Measurements from ENCODE around the gene GALNS. TPM values are rescaled to one million over a fixed set of nuclear protein-coding genes. Genes with fewer than 3 reads are reported as not detected.
A peak's percentile ranks its signal among the peaks of the same experiment; 100 is the strongest.
"Not testable (repeated sequence)": the region's sequence is repeated elsewhere in the genome, so short reads cannot be mapped to it uniquely, and the experiment has no call there.

GALNS gene
- total RNA-seq, 1 experiment from 2014 or later, result 34.3 TPM

GRCh38 chr16:88784074-88784855 lies 72.5 kb downstream of the GALNS start:
- peak; percentile 59 for DNase-seq (ENCODE audit: low spot score)

DNA sequence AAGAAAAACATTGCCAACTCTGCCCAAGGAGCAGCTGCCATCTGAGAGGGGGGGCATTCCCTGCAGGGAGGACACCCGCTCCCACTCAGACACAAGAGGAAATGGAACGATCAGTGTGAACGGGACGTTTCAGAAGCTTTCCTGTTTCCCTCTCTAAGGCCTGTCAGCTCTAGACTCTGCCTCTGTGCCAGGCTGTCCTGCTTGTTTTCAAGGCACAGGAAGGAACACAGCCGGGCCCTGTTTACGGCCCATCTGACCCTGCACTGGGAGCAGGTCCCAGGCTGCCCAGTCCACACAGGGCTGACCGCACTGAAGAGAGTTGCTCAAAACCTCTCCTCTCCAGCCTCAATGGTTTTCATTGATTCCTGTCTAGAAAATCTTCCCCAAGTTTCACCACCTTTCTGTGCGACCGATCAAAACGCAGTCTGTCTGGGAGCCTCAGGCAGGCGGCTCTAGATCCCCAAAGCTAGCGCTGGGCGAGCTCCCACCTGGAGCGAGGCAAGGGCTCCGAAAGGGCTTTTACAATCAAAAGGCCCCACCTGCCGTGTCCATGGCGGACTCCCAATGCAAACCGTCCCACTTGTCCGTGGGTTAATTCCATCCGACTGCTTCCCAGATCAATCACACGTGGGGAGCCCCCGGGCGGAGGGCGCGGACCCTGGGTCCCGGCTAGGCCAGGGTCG lies 73.2 kb downstream of the GALNS start:
- DNase-seq (ENCODE audit: low spot score), result no peak

- DNase-seq (ENCODE audit: low spot score), result peak; percentile 89
Measured at GRCh38 chr16:88782454-88783390, 74.0 kb downstream of the GALNS start.

GRCh38 chr16:88781140-88782077 lies 75.3 kb downstream of the GALNS start:
- no peak for DNase-seq (ENCODE audit: low spot score)

DNA sequence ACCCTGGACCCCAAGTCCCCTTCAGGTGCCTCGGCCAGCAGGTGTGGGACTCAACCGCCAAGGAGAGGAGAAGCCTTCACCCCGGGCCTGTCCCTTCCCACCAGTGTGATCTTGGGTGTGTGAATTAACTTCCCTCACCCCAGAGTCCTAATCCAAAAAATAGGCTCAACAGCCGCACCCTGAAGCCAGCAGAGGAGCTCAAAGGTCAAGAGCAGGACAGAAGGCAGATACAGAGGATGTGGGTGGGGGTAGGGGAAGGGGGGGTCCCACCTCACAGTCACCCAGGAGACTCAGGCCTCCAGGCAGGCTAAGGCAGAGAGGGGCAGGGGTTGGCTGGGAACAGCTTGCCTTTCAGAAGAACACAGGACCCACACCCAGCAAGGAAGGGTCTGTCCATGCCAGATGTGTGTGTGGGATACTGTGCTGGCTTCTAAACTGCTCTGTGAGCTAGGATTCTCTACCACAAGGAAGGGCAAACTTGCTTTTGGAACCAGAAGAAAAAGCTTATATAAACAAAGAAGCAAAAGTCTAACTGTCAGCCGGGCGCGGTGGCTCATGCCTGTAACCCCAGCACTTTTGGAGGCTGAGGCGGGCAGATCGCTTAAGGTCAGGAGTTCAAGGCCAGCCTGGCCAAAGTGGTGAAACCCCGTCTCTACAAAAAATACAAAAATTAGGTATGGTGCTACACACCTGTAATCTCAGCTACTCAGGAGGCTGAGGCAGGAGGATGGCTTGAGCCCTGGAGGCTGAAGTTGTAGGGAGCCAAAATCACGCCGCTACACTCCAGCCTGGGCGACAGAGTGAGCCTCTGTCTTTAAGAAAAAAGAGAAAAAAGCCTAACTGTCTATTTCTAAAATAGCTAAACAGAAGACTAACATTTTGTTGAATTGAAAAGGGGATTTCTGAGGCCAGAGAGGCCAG lies 76.3 kb downstream of the GALNS start:
- no peak for DNase-seq (ENCODE audit: low spot score)

DNA sequence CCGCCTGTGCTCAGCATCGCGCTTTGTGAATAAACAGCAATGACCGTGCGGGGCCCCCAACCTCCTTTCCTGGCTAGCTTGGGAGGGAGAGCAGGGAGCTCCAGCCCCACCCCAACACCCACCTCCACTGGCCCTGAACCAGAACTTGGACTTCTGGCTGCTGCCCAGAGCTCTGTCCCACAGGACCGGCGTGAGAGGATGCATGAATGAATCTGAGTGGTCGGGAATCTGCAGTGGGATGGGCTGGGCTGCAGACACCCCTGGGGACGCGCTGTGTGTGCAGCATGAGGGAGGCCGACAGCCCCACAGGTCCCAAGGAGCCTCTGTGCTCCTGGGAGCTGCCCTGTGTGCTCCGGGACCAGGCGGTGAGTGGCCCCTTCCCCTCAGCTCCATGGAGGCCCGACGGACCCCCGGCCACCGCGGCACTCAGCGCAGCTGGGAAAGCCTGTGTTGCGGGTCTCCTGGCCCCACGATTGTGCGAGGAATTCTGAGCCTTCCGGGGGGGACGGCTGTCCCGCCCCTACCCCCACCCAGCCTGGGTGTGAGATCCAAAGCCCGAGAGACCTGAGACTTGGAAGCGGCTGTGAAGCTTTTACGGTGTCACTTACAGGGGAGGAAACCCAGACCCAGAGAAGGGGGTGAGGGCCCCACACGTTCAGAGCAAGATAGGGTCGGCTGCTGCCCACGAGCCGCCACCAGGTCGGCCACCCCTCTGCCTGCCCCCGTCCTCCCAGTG lies 77.2 kb downstream of the GALNS start:
- DNase-seq (ENCODE audit: low spot score), result no peak

DNA sequence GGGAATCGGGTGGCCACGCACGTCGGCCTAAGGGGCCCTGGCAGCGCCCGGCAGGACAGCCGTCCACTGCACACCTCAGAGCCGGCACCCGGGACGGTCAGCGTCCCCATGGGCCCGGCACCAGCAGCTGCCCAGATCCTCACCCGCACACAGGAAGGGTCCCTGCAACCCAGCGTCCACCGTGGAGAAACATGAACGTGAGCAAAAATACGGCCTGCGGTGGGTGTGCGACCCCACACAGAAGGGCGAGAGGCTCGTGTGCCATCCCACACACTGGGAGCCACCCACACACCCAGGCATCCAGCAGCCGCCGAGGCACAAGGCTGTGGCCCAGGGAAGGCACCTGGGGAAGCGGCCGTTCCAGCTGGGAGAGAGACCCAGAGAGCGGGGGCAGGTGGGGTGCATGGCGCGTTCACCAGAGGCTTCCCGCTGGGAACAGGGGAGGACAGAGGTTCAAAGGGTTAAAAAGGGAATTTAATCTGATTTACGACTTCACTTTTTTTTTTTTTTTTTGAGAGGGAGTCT lies 78.1 kb downstream of the GALNS start:
- no peak for DNase-seq (ENCODE audit: low spot score)

- no peak for DNase-seq (ENCODE audit: low spot score)
Measured at GRCh38 chr16:88778271-88778525, 78.5 kb downstream of the GALNS start.

DNA sequence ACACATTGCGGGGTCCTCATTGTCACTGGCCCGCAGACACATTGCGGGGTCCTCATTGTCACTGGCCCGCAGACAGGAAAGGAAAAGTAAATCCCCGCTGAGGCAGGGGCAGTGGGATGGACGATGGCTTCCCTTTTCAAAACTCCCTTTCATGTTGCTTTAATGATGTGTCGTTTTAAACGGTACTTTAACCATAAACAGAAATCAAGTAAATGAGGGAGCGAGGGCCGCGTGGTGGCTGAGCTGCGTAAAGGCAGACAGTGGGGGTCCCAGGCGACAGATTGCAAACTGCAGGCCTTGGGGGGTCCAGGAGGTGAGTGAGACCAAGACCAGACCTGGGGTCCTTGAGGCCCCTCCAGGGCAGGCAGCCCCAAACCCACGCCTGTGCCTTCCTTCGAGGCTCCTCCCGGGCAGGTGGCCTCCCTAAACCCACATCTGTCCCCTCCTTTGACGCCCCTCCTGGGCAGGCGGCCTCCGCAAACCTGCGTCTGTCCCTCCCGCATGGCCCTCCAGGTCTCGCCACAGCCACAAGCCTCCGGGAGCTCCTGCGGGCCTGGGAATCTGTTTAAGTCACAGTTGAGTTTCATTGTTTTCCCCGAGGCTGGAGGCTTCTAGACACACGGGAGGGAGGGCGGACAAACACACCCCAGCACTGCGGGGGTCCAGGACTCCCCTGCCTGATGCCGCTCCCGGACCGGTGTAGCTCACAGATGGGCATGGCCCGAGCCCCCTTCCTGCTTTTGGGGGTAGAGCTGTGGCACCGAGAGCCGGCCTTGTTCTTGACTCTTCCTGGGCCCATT lies 79.1 kb downstream of the GALNS start:
- no peak for DNase-seq (ENCODE audit: low spot score)

DNA sequence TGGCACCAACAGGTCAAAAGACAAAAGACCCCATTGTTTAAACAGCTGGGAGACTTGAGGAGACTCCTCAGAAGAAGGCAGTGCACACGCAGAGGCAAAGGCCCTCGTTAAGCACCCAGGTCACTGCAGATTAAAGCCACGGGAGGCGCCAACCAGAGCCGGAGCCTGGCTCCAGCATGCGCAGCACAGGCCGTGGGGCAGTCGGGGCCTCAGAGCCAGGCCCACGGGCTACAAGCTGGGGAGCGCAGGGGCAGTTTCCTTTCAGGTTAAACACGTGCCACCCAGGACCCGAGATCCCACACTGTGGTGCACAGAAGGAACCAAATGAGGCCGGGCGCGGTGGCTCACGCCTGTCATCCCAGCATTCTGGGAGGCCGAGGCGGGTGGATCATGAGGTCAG lies 80.9 kb downstream of the GALNS start:
- DNase-seq (ENCODE audit: low spot score), result no peak

DNA sequence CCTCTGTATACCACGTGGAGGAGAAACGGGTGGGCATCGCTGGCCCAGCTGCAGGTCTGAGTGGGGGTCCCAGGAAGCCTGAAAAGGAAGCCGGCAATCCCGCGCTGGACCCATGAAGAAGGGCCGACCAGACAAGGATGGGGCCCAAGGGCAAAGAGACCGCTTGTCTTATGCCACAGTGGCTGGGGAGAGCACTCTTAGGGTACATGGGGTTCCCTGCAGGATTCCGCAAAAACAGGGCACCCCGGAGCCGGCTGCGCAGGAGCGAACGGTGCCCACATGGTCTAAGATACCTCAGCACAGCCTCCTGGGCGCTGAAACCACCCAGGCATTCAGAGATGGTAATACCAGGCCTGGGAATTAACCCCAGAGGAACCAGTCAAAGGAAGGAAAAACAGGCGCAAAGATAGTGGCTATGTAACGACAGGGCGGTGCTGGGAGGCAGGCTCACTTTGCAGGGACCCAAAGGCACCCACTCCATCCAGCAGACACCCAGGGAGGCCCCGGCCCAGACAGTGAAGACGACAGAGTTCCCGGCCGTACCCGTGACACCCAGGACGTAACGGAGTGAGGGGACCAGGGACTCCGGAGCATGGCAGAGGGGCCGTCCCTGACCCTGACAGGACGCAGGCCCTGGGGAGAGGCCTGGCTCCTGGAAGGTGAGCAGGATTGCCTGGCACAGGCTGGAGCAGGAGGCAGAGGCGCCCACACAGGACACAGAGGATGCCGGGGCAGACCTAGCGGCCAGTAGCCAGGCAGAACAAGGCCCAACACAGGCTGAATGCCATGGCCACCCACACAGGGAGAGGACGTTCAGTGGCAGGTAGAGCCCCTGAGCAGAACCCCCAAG lies 82.0 kb downstream of the GALNS start:
- DNase-seq (ENCODE audit: low spot score), result no peak

GRCh38 chr16:88773812-88774291 lies 82.9 kb downstream of the GALNS start:
- DNase-seq (ENCODE audit: low spot score), result peak; percentile 96

DNA sequence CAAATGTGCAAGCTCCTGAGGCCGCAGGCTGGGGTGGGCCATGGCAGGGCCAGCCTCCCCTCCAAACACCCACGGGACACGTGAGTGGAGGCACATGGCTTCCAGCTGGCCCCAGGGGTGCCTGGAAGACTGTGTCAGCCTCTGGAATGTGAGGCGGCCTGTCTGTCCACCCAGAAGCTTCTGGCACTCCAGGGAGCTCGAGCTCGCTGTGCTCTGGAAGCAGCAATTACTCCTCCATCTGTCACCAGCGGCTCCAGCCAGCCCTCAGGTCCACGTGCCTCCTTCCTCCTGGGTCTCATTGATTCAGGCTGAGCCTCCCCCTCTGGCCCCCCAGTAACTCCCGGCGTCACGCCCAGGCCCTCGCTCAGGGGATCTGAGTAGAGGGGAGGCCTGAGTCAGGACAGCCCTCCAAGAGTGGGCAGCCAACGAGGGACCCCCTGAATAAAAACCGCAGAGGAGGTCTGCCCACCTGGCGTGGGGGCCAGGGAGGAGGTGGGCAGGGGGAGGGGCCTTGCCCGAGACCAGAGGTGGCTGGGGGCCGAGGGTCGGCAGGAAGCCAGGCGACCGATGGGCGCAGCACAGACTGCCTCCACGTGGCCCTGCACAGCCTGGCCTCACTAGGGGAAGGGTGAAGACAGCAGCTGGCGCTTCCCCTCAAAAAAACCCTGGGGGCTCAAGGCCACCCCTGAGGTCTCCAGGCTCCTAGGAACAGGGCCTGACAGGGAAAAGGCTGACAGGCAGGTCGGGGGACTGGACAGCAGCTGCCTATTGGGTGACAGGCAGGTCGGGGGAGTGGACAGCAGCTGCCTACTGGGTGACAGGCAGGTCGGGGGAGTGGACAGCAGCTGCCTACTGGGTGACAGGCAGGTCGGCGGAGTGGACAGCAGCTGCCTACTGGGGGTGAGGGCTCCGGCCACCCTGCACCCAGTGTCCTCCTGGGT lies 83.6 kb downstream of the GALNS start:
- peak; percentile 95 for DNase-seq (ENCODE audit: low spot score)

DNA sequence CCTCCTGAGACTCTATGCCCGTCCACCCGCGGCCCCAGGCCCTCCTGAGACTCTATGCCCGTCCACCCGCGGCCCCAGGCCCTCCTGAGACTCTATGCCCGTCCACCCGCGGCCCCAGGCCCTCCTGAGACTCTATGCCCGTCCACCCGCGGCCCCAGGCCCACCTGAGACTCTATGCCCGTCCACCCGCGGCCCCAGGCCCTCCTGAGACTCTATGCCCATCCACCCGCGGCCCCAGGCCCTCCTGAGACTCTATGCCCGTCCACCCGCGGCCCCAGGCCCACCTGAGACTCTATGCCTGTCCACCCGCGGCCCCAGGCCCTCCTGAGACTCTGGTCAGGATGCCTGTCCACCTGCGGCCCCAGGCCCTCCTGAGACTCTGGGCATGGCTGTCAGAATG lies 85.0 kb downstream of the GALNS start:
- not testable (repeated sequence) for DNase-seq (ENCODE audit: low spot score)

- no peak for DNase-seq (ENCODE audit: low spot score)
Measured at GRCh38 chr16:88771294-88771772, 85.4 kb downstream of the GALNS start.

All from A172 (cell line).